GM21723 (cell line): ENCODE data around the gene GLIS1.

Experiments used
- ATAC-seq: cut with Tn5 transposase; IDR thresholded peaks from one replicate; pipeline ENCODE4 v1.9.1; 2021; ENCODE audit warnings: mild to moderate bottlenecking, moderate library complexity; ENCODE audit not compliant: unreplicated experiment

Gene GLIS1

DNA sequence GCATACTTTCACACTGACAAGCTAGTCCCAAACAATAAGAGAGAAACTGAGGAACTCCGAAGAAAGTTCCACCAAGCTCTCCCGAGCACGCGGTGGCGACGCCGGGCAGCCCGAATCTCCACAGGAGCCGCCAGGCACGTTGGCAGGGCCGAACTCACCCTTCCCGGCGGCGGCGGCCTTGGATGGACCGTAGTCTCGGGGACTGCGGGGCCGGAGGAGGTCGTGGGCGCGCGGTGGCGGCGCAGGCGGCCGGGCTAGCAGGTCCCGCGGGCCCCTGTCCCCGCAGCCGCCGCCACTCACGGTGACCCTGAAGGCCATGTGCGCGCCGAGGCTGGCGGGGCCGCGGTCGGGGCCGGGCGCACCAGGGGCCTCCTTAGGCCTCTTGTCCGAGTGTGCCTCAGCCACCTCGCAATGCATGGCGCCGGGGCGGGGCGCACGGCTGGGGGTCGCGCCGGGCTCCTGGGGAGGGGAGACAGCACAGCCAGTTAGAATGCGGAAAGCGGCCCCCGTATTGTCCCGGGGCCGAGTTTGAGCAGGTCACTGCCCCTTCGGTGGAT lies 1.2 kb downstream of the GLIS1 start:
- no peak for ATAC-seq

- ATAC-seq, result no peak
Measured at GRCh38 chr1:53736290-53736689, 2.7 kb downstream of the GLIS1 start.

- no peak for ATAC-seq
Measured at GRCh38 chr1:53735681-53736080, 3.3 kb downstream of the GLIS1 start.

DNA sequence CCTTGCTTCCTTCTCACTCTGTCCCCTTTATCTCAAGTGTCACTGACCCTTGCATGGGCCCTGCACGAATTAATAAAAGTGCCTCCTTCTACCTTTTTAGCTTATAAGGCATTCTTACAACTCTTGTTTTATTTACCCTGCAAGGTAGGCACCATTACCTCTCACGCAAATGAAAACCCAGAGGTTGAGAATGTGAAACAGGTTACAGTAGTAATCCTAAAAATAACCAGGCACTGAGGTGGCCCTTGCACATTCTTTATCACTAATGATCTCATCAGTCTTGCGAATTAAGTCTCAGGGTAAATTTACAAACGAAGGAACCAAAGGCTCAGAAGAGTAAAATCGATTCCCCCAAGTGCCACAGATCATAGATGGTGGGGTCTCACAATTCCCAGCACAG lies 3.7 kb downstream of the GLIS1 start:
- no peak for ATAC-seq

DNA sequence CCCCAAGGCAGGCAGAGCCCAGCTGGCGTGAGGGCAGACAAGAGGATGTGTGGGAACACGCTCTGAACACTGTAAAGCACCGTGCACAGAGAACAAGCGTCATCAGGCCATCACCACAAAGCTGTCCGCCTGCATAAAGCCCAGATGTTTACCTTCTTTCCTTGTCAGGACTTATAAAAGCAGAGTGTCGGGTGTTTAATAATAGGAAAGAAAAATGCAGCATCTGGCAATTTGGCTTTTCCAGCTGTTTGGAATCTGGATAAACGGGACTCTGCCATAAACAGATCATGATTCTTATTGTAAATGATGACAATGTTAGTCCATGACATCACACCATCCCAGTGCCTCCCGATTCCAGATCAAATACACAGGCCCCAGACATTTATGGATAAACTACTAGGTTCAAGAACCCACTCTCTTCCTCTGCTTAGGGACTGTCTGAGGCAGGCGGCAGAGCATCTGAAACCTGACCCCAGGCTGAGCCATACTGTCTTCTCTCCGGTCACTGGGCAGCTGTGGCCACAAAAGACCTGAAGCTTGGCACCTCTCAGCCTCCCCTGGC lies 4.2 kb downstream of the GLIS1 start:
- no peak for ATAC-seq

GRCh38 chr1:53733975-53734649 lies 4.9 kb downstream of the GLIS1 start:
- no peak for ATAC-seq

- ATAC-seq, result no peak
Measured at GRCh38 chr1:53733447-53733931, 5.5 kb downstream of the GLIS1 start.

- ATAC-seq, result no peak
Measured at GRCh38 chr1:53732912-53733317, 6.0 kb downstream of the GLIS1 start.

DNA sequence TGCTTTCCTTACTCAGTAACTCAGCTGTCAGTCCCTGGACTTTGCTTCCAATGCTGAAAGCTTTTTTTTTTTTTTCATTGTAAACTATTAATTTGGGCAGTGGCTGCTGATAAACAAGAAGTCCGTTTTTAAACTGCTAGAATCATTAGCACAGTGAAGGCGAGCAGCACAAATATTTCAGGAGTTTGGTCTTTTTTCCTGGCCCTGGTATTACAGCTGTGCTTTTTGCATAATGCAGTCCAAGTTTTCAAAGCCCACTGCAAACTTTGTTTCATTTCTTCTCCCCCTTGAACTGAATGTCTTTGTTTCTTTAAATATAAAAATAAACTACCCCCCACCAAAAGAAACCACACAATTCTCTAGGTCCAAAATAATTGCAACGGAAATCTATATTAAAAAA lies 6.6 kb downstream of the GLIS1 start:
- no peak for ATAC-seq

DNA sequence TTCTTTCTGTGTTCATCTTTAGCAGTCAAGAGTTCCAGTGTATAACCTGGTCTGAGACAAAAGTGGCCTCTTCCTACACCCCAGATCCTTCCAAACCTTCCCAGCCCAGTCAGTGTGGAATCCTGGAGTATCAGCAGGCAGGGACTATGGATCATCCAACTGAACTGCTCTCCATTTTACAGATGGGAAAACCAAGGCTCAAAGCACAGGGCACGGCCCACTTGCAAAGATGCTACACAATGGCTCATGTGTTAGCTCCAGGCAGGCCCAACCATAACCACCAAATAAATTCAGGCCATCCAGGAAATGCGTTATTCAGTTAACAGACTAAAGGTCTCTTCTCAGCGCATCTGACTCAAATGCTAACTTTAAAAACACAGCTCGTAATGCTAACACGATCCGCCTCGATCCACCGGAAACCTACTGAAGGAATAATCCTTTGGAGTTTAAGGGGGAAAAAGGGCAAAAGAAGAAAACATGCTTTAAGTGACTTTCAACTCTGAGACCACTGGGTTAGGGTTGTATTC lies 7.1 kb downstream of the GLIS1 start:
- ATAC-seq, result no peak

- ATAC-seq, result no peak
Measured at GRCh38 chr1:53731043-53731600, 7.8 kb downstream of the GLIS1 start.

DNA sequence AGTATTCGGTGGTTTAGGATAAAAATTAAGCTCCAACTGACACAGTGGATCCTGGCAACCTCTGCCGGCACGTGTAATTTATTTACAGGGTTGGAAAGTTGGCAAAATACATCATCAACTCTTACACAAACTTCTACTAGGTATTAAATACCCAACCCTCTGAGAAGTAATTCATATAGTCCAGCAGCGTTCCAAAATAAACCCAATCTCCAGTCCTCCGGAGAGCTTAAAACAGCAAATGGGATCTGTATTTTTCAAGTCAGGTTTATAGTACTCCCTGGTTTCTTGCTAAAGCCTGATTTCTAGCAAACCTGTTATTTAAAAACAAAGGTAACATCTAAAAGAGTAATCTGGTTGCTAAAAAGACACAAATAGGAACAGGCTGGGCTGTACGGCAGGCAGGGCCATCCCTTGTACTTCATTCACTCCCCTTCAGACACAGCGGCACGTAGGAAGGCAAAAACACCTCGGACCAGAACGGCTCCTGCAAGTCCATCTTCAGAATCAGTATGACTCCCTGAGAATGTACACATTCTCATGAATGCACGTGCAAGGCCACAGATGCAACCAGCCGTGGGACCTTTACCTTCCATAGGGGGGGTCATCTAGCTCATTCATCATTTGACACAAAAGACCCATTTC lies 8.6 kb downstream of the GLIS1 start:
- ATAC-seq, result no peak

- no peak for ATAC-seq
Measured at GRCh38 chr1:53729456-53730223, 9.3 kb downstream of the GLIS1 start.

DNA sequence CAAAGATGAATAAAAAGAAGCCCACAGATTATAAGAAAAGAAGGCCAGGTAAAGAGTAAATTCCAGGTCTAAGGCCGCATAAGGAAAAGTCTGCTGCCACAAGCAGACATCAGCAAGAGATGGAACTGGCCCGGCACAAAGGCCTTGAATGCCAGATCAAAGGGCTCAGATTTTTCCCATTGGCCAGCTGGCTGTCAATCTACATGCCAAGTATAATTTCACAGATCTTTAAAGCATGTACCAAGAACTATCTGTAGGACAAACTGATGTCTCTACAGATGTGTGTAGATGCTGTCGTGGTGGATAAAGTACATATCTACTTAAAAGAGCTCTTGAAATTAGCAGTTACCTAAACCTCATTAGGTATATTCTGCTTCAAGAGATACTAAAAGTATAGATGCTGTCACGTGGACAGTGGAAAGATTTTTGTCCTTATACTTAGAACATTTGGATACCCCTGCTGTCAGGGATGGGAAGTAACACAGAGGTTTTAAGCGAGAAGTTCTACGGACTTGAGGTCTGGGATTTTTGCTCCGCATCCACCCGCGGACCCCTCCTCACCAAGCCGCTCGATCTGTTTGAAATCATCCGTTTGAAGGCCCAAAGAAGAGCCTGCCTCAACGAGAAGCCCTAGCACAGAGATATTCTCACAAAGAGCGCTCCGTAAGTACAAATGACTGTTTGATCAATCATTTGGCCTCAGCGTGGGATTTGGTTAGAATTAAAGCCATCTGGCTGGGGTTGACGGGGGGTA lies 10.1 kb downstream of the GLIS1 start:
- no peak for ATAC-seq

DNA sequence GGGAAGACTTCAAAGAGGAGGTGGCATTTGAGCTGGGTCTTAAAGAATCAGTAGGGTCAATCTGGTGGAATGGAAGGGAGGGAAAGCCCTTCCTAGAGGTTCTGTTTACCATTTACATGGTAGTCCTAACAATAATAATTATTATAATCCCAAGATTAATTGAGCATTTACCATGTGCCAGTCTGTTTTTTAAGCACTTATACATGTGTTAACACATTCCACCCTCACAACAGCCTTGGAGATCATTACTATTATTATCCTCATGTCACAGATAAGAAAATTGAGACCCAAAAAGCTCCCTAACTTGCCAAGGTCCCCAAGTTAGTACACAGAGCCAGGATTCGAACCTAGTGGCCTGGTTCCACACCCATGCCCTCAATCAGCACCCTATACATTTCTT lies 10.8 kb downstream of the GLIS1 start:
- no peak for ATAC-seq

GRCh38 chr1:53727461-53728092 lies 11.4 kb downstream of the GLIS1 start:
- ATAC-seq, result no peak

GRCh38 chr1:53726009-53726600 lies 12.9 kb downstream of the GLIS1 start:
- no peak for ATAC-seq

DNA sequence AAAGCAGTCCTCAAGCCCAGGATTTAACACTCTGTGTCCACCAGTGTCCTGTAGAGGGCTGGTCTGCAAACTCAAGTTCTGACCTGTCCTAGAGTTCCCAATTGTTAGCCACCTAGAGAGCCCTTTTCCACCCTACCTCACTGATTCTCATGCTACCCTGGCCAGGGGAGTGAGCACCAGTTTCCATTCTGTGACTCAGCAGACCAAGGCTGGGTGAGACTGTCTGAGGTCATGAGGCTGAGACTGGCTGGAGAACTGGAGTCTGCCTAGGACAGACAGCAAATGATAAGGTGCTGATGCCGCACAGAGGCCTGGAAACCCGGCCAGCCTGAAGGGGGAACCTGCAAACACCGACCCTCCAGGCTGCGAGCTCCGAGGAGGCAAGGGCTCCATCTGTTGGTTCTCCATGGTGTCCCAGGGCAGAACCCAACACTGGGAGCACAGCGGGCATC lies 13.7 kb downstream of the GLIS1 start:
- ATAC-seq, result no peak

GRCh38 chr1:53722025-53722424 lies 16.9 kb downstream of the GLIS1 start:
- ATAC-seq, result no peak
